ENCODE data around the gene C10orf53.
"Not testable (repeated sequence)": the region's sequence is repeated elsewhere in the genome, so short reads cannot be mapped to it uniquely, and the experiment has no call there.

Gene C10orf53

DNA sequence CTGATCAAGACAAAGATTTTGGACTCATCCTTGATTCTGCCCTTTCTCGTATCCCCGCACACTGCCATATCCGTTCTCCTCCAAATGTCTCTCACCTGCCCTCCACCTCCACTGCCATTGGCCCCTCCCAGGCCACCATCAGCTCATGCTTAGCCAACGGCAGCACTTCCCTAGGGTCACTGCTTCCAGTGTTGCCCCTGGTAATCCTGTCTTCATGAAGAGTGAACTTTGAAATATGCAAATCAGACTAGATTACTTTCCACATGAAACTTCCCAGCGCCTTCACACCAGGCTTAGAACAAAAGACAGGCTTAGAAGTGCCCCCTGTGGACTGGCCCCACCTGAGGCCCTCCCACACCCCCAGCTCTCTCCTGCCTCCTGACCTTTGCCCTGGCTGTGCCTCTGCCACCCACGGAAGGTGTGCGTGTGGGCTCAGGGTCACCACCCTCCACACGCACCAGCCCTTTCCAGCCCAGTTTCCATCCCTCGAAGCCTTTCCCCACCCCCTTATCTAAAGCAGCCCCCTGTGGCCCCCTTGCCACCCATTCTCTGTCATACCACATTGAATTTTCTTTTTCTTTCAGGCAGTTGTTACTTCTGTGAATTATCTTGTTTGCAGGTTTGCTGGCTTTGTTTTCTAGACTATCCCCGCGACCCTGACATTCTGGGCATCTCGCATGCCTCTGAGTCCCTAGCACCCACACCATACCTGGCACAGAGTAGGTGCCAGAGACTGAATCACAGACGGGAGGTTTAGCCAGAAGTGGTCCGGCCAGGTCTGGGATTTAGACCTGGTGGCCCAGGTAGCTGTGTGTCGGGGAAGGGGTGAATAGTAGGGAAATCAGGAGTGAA is 26.8 kb upstream of the C10orf53 start:
- no peak for DNase-seq (ENCODE audit: low spot score)

DNA sequence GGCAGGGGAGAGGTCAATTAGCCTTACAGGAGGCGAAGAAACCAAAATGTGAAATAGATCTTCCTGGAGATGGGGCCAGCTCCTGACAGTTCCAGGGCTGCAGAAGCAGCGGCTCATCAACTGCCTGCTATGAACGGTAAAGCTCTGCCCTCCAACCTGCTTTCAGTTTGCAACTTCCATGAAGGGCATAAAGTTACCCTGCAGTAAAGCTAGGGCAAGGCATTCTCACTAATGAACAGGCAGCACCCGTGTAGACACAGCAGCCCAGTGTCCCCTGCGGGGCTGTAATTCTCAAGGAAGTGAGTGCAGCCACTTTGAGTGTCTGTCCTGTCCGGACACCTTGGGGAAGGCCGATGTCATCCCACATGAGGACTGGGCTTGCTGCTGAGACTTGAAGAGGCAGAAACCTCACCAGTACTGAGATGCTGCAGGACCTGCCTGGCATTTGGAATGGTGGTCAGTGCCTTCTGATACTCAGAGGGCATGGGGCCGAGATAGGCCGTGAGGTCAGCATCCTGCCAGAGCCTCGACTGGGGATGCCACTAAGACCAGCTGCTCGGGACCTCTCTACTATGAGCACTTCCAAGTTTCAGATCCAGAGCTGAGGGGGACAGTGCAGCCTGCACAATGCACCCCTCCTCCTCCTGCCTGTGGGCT is 26.1 kb upstream of the C10orf53 start:
- DNase-seq (ENCODE audit: low spot score), result no peak

DNA sequence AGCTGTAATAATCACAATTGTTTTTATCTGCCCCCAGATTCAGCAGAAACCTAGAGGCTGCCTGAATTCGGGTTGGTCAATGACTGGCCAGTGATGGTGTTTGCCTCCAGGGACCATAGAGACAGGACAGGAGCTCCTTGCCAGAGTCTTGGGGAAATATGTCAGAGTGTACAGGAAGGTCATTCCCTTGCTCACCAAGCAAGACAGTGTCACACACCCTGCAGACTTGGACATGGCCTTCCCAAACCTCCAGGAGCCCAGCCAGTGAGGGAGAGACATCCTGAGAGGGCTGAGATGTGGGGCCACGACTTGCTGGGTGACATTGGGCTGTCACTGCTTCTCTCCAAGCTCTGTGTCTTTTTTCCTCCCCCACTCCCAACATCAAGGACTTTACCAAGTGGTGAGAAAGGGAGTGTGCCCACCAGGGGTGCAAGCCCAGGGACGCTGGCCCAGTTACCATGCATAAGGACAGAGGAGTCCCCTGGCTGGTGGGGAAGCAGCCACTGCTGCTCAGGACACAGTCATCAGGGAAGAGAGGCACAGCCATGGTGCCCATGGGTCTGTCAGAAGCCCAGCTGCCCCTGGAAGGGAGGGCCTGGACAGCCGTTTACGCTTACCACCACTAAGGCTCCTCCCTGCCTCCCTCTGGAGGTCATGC is 25.3 kb upstream of the C10orf53 start:
- DNase-seq (ENCODE audit: low spot score), result no peak

DNA sequence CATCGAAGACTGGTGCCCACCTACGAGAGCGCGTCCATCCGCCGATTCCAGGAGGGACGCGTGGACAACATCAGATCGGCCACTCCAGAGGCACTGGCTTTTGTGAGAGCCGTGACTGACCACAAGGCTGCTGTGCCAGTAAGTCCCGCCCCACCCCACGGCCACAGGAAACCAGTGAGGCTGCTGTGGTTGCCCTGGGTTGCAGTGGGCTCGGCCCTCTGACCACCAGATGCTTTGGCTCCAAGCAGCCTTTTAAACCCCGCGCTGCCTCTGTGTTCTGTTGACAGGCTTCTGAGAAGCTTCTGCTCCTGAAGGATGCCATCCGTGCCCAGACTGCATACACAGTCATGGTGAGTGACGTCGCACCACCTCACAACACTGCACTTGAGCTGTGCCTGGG is 24.4 kb upstream of the C10orf53 start:
- no peak for DNase-seq (ENCODE audit: low spot score)

DNA sequence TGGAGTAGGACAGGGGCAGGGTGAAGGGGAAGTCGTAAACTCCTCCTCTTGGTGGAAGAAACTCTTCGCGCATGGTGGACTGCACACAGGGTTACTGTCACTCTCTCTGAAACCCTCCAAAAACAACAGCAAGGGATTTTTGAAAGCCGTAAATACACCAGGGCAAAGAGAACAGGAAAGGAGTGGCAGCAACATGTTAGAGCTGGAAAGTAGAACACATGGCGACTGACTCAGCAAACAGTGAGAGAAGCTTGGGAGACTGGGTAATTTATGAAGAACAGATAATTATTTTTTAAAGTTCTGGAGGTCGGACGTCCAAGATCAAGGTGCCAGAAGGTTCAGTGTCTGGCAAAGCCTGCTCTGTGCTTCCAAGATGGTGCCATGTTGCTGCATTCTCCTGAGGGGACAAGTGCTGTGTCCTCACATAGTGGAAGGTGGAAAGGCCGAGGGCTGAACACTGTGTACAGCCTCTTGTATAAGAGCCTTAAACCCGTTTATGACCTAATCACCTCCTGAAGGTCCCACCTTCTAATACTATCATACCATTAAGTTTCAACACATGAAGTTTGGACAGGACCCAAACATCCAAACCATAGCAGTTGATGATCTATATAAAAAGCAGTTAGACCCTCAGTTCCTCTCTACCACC is 22.5 kb upstream of the C10orf53 start:
- DNase-seq (ENCODE audit: low spot score), result no peak

DNA sequence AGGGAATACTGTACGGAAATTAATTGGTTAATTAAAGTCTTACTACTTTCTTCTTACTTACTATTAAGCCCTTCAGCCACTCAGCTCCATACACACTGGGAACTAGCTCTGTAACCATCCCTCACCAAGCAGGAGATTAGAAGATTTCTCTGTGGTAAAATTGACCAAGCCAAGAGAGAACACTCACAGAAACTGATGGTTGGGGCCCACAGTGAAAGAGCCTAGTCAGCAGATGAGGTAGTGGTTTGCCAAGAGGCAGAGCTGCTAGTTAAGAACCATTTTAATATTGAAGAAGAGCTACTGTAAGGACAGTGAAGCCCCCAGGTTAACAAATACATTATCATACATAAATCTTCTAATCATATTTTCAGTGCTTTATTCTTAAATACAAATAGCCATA is 21.8 kb upstream of the C10orf53 start:
- no peak for DNase-seq (ENCODE audit: low spot score)

DNA sequence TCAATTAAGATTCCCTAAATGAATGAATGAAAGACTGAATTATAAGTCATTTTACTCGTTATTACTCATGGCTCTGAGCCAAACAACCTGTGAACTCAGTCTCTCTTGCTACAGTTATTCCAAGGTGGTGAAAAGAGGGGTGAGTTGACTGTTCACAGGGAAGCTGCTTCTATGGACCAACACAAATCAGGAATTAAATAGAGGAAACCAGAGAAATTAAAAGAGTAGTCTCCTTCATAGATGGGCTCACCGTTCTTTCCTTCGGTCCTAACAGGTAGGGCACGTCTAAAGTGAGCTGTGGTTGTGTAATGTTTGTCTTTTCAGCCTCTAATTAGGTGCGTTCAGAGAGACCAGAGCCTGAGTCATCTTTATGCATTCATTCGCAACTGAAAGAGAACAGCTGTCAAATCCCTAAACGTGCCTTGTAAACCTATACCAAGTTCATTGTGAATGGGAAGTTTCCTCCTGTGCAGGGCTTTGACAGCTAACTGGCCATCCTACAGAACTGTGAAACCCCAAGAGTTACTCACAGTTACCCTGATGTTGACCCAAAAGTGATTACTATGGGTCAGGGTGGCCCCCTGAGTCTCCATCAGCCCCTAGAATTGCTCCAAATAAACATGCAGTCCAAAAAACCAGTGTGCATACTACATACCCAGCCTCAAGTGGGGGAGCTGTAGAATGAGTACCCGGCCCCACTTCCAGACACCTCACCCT is 18.2 kb upstream of the C10orf53 start:
- no peak for DNase-seq (ENCODE audit: low spot score)

DNA sequence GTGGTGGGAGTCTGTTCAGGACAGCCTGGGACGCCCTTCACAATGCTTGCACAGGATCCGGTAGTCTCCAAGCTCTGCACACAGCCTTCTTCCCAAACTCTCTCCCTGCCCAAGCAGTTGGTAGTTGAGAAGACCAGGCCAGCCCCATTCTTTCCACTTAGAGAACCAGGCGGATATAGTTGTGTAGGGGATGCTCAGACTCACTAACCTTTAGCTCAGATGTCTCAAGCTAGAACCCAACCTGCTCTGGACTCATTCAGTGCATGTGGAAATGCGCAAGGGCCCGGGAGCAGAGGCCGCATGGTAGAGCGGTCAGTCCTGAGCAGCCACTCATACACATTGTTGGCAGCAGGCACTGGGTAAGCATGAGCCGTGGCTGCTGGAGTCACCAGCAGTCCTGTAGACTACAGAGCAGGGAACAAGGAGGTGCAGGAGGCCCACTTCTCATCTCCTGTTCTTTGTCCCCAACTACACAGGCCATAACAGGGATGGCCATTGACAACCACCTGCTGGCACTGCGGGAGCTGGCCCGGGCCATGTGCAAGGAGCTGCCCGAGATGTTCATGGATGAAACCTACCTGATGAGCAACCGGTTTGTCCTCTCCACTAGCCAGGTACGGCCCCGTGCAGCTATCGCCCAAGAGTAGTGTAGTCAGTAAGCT is 17.2 kb upstream of the C10orf53 start:
- no peak for DNase-seq (ENCODE audit: low spot score)

DNA sequence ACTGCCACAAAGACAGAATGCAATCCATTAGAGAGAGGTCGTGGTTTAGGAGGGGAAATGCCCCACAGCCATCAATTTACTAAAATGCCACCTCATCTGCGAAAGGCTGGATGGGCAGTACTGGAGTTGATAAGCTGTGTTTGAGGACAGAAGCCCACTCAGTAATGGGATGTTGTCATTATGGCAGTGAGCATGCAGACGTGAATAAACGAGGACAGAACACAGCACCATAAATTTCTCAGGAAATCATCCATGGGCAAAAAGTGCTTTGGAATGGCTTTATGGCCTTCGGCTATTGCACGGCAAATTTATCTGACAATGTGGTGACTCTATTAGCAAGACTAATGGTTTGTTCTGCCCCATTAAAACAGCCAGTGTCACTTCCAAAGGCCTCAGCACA is 15.9 kb upstream of the C10orf53 start:
- no peak for DNase-seq (ENCODE audit: low spot score)

DNA sequence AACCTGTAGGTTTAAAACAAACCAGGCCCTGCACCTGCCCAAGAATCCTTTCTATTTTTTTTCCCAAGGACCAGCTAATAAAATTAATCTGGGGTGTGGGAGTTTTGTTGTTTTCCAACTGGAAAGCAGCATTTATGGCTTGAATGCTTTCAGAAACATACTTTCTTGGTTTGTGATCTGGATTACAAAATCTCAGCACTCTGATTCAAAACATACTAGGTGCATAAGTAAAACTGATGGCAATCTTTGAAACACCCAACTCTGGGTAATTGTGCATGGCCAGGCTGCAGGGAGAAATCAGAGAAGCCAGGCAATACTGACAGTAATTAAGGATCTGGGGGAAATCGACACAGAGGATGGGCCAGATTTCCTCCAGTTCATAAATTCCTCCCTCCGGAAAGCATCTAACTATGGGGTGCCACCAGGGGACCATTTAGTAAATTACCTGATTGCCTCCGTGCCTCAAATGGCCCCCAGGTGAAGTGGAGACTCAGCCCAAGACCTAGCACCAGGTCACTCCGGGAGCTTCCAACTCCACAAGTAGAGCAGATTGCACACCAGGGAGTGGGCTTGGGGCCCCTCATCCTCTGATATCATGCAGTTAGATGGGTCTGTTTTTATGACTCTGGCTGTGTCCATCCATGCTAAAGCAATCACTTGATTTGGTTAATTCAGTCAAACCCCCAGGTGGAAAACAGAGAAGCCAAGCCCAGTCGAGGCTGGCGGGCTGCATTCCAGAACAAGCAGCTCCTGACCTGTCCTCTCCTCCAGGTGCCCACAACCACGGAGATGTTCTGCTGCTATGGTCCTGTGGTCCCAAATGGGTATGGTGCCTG is 15.2 kb upstream of the C10orf53 start:
- no peak for DNase-seq (ENCODE audit: low spot score)

DNA sequence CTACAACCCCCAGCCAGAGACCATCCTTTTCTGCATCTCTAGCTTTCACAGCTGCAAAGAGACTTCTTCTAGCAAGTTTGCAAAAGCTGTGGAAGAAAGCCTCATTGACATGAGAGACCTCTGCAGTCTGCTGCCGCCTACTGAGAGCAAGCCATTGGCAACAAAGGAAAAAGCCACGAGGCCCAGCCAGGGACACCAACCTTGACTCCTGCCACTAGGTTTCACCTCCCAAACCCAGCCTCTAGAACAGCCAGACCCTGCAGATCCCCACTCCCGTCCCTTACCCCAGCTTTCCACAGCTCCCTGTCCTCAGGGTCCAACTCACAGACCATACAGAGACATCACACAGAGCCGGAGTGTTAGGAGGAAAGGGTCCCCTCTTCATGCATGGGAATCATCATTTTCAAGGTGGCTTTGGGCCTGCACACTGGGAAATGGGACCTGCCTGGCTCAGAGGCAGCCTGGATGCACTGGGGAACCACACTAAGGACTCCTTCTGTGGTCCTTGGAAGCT is 14.6 kb upstream of the C10orf53 start:
- DNase-seq (ENCODE audit: low spot score), result no peak

DNA sequence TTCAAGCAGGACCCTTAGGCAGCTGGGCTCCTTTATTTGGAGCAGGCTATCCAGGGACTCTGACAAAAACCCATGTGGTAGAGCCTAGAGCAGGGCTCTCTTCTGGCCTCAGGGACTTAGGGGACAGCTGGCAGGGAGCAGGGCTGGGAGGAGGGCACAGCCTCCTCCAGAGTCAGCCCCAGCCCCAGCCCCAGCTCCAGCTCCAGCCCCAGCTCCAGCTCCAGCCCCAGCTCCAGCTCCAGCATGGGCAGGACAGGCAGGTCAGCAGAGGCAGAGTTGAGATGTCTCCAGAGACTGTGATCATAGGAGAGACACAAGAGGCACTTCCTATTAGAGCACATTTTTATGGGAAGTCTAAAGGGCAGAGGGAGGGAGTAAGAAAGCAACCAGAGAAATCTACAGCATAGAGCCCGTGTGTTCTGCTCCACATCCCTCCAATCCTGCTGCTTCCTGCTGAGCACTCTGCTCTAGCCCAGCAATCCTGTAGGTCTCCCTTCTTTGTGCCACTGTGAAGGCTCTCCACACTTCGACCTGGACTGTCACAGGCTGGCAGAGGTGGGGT is 13.3 kb upstream of the C10orf53 start:
- no peak for DNase-seq (ENCODE audit: low spot score)

DNA sequence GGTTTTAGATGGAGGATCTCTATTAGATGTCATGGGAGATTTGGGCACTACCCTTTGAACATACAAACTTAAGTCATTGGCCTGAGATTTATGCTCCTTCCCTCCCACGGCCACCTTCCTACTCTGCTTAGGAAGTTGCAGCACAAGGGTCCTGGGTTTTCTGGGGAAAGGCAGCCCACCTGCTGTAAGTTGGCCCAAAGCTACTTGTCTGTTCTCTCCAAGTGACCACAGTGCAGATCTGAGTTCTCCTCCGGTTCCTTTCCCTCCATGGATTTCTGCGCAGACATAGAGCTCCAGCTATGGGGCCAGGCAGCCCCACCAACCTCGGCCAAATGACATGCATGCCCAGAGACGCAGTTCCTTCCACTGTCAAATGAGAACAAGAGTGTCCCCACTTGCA is 12.8 kb upstream of the C10orf53 start:
- DNase-seq (ENCODE audit: low spot score), result no peak

DNA sequence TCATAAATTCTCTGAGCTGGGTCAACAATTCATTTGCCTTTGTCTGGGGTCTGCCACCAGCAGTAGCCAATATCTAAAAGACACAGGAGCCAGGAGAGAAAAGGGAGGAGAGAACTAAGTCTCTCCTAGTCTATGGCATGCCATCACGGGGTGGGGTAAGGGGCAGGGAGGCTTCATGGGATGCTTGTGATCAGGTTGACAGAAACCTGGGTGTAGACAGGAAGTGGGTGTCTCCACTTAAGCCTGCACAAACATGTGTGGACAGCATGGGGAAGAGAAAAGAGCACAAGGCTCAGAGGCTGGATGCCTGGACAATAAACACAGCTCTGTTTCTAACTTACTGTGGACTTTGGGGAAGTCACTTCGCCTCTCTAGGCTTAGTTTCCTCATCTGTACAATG is 11.5 kb upstream of the C10orf53 start:
- DNase-seq (ENCODE audit: low spot score), result no peak

DNA sequence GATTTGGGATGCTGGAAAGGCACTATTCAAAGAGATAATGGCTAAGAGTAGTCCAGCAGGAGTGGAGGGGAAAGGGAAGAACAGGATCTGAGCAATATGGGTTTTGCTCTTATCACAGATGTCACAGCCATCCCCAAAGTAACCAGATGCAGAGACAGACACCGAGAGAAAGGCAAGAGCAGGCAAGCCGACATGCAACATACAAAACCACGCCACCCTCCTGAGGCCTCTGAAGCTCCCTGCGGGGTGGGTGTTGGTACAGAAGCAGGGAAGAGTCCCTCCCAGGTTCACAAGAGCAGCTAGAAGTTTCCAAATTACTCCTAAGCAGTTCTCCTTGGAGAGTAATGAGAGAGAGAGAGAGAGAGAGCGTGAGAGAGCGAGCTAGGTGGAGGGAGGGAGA is 10.8 kb upstream of the C10orf53 start:
- DNase-seq (ENCODE audit: low spot score), result no peak

DNA sequence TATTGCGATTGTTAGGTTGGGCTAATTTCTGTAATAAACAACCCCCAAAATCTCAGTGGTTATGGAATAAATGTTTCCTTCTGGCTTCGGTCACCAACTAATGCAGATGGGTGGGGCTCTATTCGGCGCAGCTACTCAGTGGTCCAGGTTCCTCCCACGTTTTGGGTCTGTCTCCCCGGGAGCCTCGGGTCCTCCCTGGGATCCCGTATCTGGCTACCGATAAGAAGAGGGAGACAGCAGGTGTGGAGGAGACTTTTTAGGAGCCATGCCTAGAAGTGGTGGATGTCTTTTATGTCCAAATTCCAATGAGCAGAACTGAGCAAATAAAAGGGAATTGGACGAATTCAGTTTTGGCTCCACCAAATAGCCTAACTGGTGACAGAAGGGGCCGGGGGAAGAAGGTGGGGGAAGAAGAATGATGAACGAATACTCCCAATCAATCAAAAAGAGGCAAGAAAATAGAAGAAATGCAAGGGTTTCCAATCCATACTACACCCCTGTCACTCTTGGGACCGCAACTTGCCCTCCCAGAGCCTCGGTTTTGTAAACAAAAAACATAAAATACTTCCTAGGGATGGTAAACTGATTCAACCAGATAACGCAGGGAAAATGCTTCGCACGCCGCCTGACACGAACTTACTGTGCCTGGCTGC is 498 bp upstream of the C10orf53 start:
- no peak for DNase-seq (ENCODE audit: low spot score)

DNA sequence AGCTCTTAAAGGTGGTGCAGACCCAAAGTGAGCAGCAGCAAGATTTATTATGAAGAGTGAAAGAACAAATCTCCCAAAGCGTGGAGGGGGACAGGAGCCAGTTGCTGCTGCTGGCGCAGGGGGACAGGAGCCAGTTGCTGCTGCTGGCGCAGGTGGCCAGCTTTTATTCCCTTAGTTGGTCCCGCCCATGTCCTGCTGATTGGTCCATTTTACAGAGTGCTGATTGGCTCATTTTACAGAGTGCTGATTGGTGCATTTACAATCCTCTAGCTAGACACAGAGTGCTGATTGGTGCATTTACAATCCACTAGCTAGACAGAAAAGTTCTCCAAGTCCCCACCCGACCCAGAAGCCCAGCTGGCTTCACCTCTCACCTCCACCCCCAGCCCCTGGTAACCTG is 3.0 kb downstream of the C10orf53 start:
- not testable (repeated sequence) for DNase-seq (ENCODE audit: low spot score)

DNA sequence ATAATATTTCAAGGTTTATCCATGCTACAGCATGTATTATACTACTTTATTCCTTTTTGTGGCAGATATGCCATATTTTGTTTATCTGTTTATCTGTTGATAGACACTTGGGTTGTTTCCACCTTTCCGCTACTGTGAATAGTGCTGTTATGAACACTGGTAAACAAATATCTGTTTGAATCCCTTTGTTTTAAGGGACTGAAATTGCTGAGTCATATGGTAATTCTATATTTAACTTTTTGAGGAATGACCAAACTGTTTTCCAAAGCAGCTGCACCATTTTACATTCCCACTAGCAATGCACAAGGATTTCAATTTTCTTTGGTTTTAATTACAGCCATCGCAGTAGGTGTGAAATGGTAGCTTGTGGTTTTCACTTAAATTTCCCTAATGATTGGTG is 3.4 kb downstream of the C10orf53 start:
- no peak for DNase-seq (ENCODE audit: low spot score)

DNA sequence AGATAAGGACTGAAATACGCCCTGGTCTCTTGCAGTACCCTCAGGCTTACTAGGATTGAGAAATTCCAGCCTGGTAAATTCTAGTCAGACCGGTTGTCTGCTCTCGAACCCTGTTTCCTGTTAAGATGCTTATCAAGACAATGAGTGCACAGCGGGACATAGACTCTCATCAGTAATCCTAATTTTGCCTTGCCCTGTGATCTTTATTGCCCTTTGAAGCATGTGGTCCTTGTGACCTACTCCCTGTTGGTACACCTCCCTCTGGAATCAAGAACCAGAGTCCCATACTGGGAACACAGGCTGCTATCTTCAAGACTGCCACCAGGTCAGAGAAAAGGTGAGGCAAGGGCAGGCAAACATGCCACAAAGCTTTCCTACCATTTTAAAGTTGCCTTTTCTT is 7.2 kb downstream of the C10orf53 start:
- no peak for DNase-seq (ENCODE audit: low spot score)

All from RKO (cell line).